ENCODE results near the gene COL28A1. TPM values are rescaled to one million over a fixed set of nuclear protein-coding genes. Genes with fewer than 3 reads are reported as not detected.

The COL28A1 gene
- total and polyA plus RNA-seq, 4 donors: 1.3 to 10.2 (median 3.2) TPM

DNA sequence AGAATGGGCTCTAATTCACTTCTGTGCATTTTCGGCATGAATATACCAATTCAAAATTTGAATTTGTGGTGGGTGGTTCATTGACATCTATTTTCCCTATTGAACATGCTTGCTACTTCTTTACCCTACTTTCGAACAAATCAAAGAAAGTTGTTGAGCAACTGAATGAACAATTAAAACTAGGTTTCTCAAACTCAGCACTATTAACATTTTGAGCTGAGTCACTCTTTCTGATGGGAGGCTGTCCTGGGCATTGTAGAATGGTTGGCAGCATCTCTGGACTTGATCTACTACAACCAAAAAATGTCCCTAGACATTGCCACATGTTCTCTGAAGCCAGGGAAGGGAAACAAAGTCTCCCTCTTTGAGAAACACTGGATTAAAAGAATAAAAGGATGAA, 116.7 kb downstream of the COL28A1 start:
- Histone ChIP-seq H3K4me1 (ENCODE audit: control insufficient read depth in 5 of 5, insufficient read depth in 5 of 5, low read length in 5 of 5) (peaks cover 0 to 8% (median 4%) of the 10 kb centered on the region in 5 donors), H3K9ac (ENCODE audit: insufficient read depth in 1 of 2, low read length in 2 of 2) (no peak overlapping the region), H3K9me3 (ENCODE audit: control insufficient read depth in 4 of 4, insufficient read depth in 3 of 4, low read length in 3 of 4) (no peaks in the 10 kb centered on the region), H3K36me3 (ENCODE audit: control insufficient read depth in 4 of 4, insufficient read depth in 4 of 4, low read length in 4 of 4) (no peaks in the 10 kb centered on the region), H3K4me3 (no peak overlapping the region), H3K27ac (ENCODE audit: low read depth in 1 of 2, low read length in 1 of 2) (no peak overlapping the region), H3K27me3 (ENCODE audit: control insufficient read depth in 3 of 3, insufficient read depth in 3 of 3, low read length in 2 of 3) (peaks cover 0 to 3% (median 0%) of the 10 kb centered on the region in 3 donors)
- TF ChIP-seq, protein P1, sequence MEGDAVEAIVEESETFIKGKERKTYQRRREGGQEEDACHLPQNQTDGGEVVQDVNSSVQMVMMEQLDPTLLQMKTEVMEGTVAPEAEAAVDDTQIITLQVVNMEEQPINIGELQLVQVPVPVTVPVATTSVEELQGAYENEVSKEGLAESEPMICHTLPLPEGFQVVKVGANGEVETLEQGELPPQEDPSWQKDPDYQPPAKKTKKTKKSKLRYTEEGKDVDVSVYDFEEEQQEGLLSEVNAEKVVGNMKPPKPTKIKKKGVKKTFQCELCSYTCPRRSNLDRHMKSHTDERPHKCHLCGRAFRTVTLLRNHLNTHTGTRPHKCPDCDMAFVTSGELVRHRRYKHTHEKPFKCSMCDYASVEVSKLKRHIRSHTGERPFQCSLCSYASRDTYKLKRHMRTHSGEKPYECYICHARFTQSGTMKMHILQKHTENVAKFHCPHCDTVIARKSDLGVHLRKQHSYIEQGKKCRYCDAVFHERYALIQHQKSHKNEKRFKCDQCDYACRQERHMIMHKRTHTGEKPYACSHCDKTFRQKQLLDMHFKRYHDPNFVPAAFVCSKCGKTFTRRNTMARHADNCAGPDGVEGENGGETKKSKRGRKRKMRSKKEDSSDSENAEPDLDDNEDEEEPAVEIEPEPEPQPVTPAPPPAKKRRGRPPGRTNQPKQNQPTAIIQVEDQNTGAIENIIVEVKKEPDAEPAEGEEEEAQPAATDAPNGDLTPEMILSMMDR (IDR thresholded peaks at IDR 0.05; ENCODE audit: control extremely low read depth, extremely low read depth): no peak
- 88 to 94% methylated on average over 2 of the region's 2 CpGs for WGBS, 2 donors
- no peak for DNase-seq
- no peak for ATAC-seq (ENCODE audit: insufficient read depth, low FRiP score)

DNA sequence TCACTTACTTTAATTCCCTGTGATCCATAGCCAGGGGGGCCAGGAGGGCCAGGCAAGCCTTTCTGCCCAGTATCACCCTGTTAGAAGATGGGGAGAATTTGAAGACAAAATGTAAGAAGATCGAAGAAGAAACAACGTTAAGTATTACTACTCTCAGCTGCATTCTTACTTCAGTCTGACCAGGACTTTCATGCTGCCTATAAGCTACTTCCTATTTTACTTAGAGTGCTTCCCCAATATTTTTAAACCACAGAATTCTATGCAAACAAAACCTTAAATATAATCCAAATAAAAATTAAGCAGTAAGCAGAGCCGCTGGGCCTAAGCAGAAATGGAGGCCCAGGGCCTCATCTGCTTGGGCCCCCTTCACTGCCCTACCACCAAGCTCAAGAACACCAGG, 117.8 kb downstream of the COL28A1 start:
- peaks cover 0 to 8% (median 4%) of the 10 kb centered on the region in 5 donors for H3K4me1 ChIP-seq (ENCODE audit: control insufficient read depth in 5 of 5, insufficient read depth in 5 of 5, low read length in 5 of 5)
- TF ChIP-seq, protein P1 (IDR thresholded peaks at IDR 0.05; ENCODE audit: control extremely low read depth, extremely low read depth): no peak
- H3K9me3 ChIP-seq (ENCODE audit: control insufficient read depth in 4 of 4, insufficient read depth in 3 of 4, low read length in 3 of 4): no peaks in the 10 kb centered on the region
- no peaks in the 10 kb centered on the region for H3K36me3 ChIP-seq (ENCODE audit: control insufficient read depth in 4 of 4, insufficient read depth in 4 of 4, low read length in 4 of 4)
- no peak overlapping the region for H3K9ac ChIP-seq (ENCODE audit: insufficient read depth in 1 of 2, low read length in 2 of 2)
- H3K27ac ChIP-seq (ENCODE audit: low read depth in 1 of 2, low read length in 1 of 2): no peak overlapping the region
- ATAC-seq (ENCODE audit: insufficient read depth, low FRiP score) (no peak), DNase-seq (no peak)
- H3K27me3 ChIP-seq (ENCODE audit: control insufficient read depth in 3 of 3, insufficient read depth in 3 of 3, low read length in 2 of 3): peaks cover 0 to 3% (median 0%) of the 10 kb centered on the region in 3 donors
- H3K4me3 ChIP-seq: no peak overlapping the region
- 57 to 70% methylated on average over 3 of the region's 3 CpGs for WGBS, 2 donors

DNA sequence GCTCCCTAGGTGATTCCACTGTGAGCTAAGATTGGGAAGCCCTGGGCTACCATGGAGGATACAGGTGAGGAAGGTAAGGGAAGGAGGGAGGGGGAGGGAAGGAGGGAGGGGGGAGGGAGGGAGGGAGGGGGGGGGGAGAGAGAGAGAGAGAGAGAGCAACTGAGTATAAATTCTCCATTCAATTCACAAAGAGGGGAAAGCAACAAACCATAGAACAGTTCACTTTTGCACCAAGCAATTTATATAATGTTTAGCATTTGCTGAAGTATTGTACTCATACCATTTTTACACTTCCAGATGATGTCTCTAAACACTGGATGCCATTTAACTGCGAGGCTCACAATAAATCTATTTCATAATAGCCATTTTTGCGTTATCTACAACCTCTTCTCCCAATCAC, 118.3 kb downstream of the COL28A1 start:
- Histone ChIP-seq H3K4me1 (ENCODE audit: control insufficient read depth in 5 of 5, insufficient read depth in 5 of 5, low read length in 5 of 5) (peaks cover 0 to 8% (median 4%) of the 10 kb centered on the region in 5 donors), H3K4me3 (no peak overlapping the region), H3K27ac (ENCODE audit: low read depth in 1 of 2, low read length in 1 of 2) (no peak overlapping the region), H3K9ac (ENCODE audit: insufficient read depth in 1 of 2, low read length in 2 of 2) (no peak overlapping the region), H3K27me3 (ENCODE audit: control insufficient read depth in 3 of 3, insufficient read depth in 3 of 3, low read length in 2 of 3) (peaks cover 0 to 3% (median 0%) of the 10 kb centered on the region in 3 donors), H3K36me3 (ENCODE audit: control insufficient read depth in 4 of 4, insufficient read depth in 4 of 4, low read length in 4 of 4) (no peaks in the 10 kb centered on the region), H3K9me3 (ENCODE audit: control insufficient read depth in 4 of 4, insufficient read depth in 3 of 4, low read length in 3 of 4) (no peaks in the 10 kb centered on the region)
- TF ChIP-seq, protein P1 (IDR thresholded peaks at IDR 0.05; ENCODE audit: control extremely low read depth, extremely low read depth): no peak
- no peak for ATAC-seq (ENCODE audit: insufficient read depth, low FRiP score)
- DNase-seq: no peak
- WGBS, 2 donors: 34 to 67% methylated on average over 2 of the region's 2 CpGs
